Duodenal mucosa (tissue), 2 donors: ENCODE measurements around the gene DCLK2.
"Not testable (repeated sequence)": the region's sequence is repeated elsewhere in the genome, so short reads cannot be mapped to it uniquely, and the experiment has no call there.

Source experiments
- H3K27ac ChIP-seq: one replicate; pipeline ENCODE4 v1.7.0; 2013; ENCODE audit warnings: low read depth, low read length
- H3K27me3 ChIP-seq, 2 donors: one replicate each; pipeline ENCODE4 v1.7.0; 2013; ENCODE audit warnings: low read length in 2 of 2, control low read depth in 1 of 2; ENCODE audit not compliant: insufficient read depth in 2 of 2, control insufficient read depth in 1 of 2
- H3K36me3 ChIP-seq, 2 donors: one replicate each; pipeline ENCODE4 v1.7.0; 2013; ENCODE audit warnings: low read length in 2 of 2, control low read depth in 1 of 2; ENCODE audit not compliant: insufficient read depth in 2 of 2, control insufficient read depth in 1 of 2
- H3K4me1 ChIP-seq, 2 donors: one replicate each; pipeline ENCODE4 v1.7.0; 2013; ENCODE audit warnings: low read length in 2 of 2, control low read depth in 1 of 2; ENCODE audit not compliant: insufficient read depth in 2 of 2, control insufficient read depth in 1 of 2
- H3K4me3 ChIP-seq, 2 donors: one replicate each; pipeline ENCODE4 v1.7.0; 2013; ENCODE audit warnings: low read length in 2 of 2, low read depth in 1 of 2
- H3K9ac ChIP-seq, 2 donors: one replicate each; pipeline ENCODE4 v1.7.0; 2013; ENCODE audit warnings: low read length in 2 of 2, low read depth in 1 of 2
- H3K9me3 ChIP-seq, 2 donors: one replicate each; pipeline ENCODE4 v1.7.0; 2013; ENCODE audit warnings: low read length in 2 of 2, control low read depth in 1 of 2; ENCODE audit not compliant: control insufficient read depth in 1 of 2

Gene DCLK2

GRCh38 chr4:150161109-150161508 is 82.9 kb downstream of the DCLK2 start:
- Histone ChIP-seq H3K27ac (no peak overlapping the region), H3K36me3 (no peaks in the 10 kb centered on the region), H3K9me3 (no peaks in the 10 kb centered on the region), H3K4me3 (no peak overlapping the region), H3K27me3 (no peaks in the 10 kb centered on the region), H3K4me1 (no peaks in the 10 kb centered on the region), H3K9ac (no peak overlapping the region)

GRCh38 chr4:150162020-150162419 is 83.8 kb downstream of the DCLK2 start:
- H3K36me3 ChIP-seq, H3K27me3 ChIP-seq, H3K4me3 ChIP-seq, H3K27ac ChIP-seq, H3K9me3 ChIP-seq, H3K9ac ChIP-seq, H3K4me1 ChIP-seq: not testable (repeated sequence)

GRCh38 chr4:150164055-150164454 is 85.8 kb downstream of the DCLK2 start:
- Histone ChIP-seq H3K4me3 (no peak overlapping the region), H3K9me3 (no peaks in the 10 kb centered on the region), H3K9ac (no peak overlapping the region), H3K36me3 (no peaks in the 10 kb centered on the region), H3K27me3 (no peaks in the 10 kb centered on the region), H3K27ac (no peak overlapping the region), H3K4me1 (no peaks in the 10 kb centered on the region)

GRCh38 chr4:150164956-150165629 is 86.8 kb downstream of the DCLK2 start:
- Histone ChIP-seq H3K36me3 (no peaks in the 10 kb centered on the region), H3K4me3 (no peak overlapping the region), H3K27me3 (no peaks in the 10 kb centered on the region), H3K9ac (no peak overlapping the region), H3K4me1 (no peaks in the 10 kb centered on the region), H3K9me3 (no peaks in the 10 kb centered on the region), H3K27ac (no peak overlapping the region)

GRCh38 chr4:150167054-150167453 is 88.8 kb downstream of the DCLK2 start:
- H3K27me3 ChIP-seq = no peaks in the 10 kb centered on the region
- no peaks in the 10 kb centered on the region for H3K4me1 ChIP-seq
- H3K9ac ChIP-seq = no peak overlapping the region
- H3K9me3 ChIP-seq = no peaks in the 10 kb centered on the region
- H3K36me3 ChIP-seq = no peaks in the 10 kb centered on the region
- H3K4me3 ChIP-seq = no peak overlapping the region
- H3K27ac ChIP-seq = no peak overlapping the region

GRCh38 chr4:150173432-150173861 is 95.2 kb downstream of the DCLK2 start:
- Histone ChIP-seq H3K9ac (no peak overlapping the region), H3K27me3 (no peaks in the 10 kb centered on the region), H3K4me1 (no peaks in the 10 kb centered on the region), H3K9me3 (no peaks in the 10 kb centered on the region), H3K4me3 (no peak overlapping the region), H3K36me3 (no peaks in the 10 kb centered on the region), H3K27ac (no peak overlapping the region)

GRCh38 chr4:150173982-150174398 is 95.7 kb downstream of the DCLK2 start:
- Histone ChIP-seq H3K4me3 (no peak overlapping the region), H3K9ac (no peak overlapping the region), H3K27ac (no peak overlapping the region), H3K36me3 (no peaks in the 10 kb centered on the region), H3K4me1 (no peaks in the 10 kb centered on the region), H3K9me3 (no peaks in the 10 kb centered on the region), H3K27me3 (no peaks in the 10 kb centered on the region)

- Histone ChIP-seq H3K9ac (no peak overlapping the region), H3K27ac (no peak overlapping the region), H3K27me3 (no peaks in the 10 kb centered on the region), H3K36me3 (no peaks in the 10 kb centered on the region), H3K4me3 (no peak overlapping the region), H3K4me1 (no peaks in the 10 kb centered on the region), H3K9me3 (no peaks in the 10 kb centered on the region)
Observed at GRCh38 chr4:150176547-150176946, 98.3 kb downstream of the DCLK2 start.

GRCh38 chr4:150178161-150178560 is 99.9 kb downstream of the DCLK2 start:
- Histone ChIP-seq H3K27ac (no peak overlapping the region), H3K9me3 (no peaks in the 10 kb centered on the region), H3K27me3 (no peaks in the 10 kb centered on the region), H3K4me1 (no peaks in the 10 kb centered on the region), H3K9ac (no peak overlapping the region), H3K36me3 (no peaks in the 10 kb centered on the region), H3K4me3 (no peak overlapping the region)

GRCh38 chr4:150181536-150181935 is 103.3 kb downstream of the DCLK2 start:
- H3K4me1 ChIP-seq = no peaks in the 10 kb centered on the region
- H3K4me3 ChIP-seq = no peak overlapping the region
- H3K27me3 ChIP-seq = no peaks in the 10 kb centered on the region
- no peak overlapping the region for H3K27ac ChIP-seq
- H3K9me3 ChIP-seq = no peaks in the 10 kb centered on the region
- H3K9ac ChIP-seq = no peak overlapping the region
- no peaks in the 10 kb centered on the region for H3K36me3 ChIP-seq

- Histone ChIP-seq H3K27ac (no peak overlapping the region), H3K9me3 (no peaks in the 10 kb centered on the region), H3K9ac (no peak overlapping the region), H3K36me3 (no peaks in the 10 kb centered on the region), H3K27me3 (no peaks in the 10 kb centered on the region), H3K4me3 (no peak overlapping the region), H3K4me1 (no peaks in the 10 kb centered on the region)
Observed at GRCh38 chr4:150182794-150183193, 104.5 kb downstream of the DCLK2 start.
